SU-DHL-6 (cell line): Measurements from ENCODE around the gene ATXN1L.
"Not testable (repeated sequence)": the region's sequence is repeated elsewhere in the genome, so short reads cannot be mapped to it uniquely, and the experiment has no call there.

Experiments used
- H2AFZ ChIP-seq: fragments of 200-600 bp; sonication (generic); 2 replicates; pipeline ENCODE4 v1.6.1; 2014; ENCODE audit warnings: low read depth, mild to moderate bottlenecking, moderate library complexity, mixed read lengths, antibody characterized with exemption, low read length; ENCODE audit not compliant: severe bottlenecking
- H3F3A ChIP-seq: fragments of 200-600 bp; shearing (Covaris generic); 2 replicates; pipeline ENCODE4 v1.6.0; 2016; ENCODE audit warnings: antibody characterized with exemption, mild to moderate bottlenecking; ENCODE audit not compliant: insufficient read depth
- H3K27ac ChIP-seq: fragments of 200-600 bp; sonication (generic); 2 replicates; pipeline ENCODE4 v1.5.1; 2016; ENCODE audit warnings: low read depth, mild to moderate bottlenecking, low read length, moderate library complexity, mixed read lengths
- H3K27me3 ChIP-seq: fragments of 200-600 bp; sonication (generic), shearing (Covaris generic); 2 replicates; pipeline ENCODE4 v1.6.0; 2014; ENCODE audit warnings: mild to moderate bottlenecking, low read length
- H3K36me3 ChIP-seq: fragments of 200-600 bp; sonication (generic); 2 replicates; pipeline ENCODE4 v1.6.1; 2014; ENCODE audit warnings: mild to moderate bottlenecking, low read length, mixed read lengths
- H3K4me2 ChIP-seq: fragments of 300-600, 200-600 bp; shearing (Covaris generic), sonication (generic); 2 replicates; pipeline ENCODE4 v1.6.0; 2014; ENCODE audit warnings: low read length, low read depth, mild to moderate bottlenecking; ENCODE audit not compliant: poor library complexity, severe bottlenecking
- H3K4me3 ChIP-seq: fragments of 200-600 bp; sonication (generic); 2 replicates; pipeline ENCODE4 v1.5.1; 2014; ENCODE audit warnings: antibody characterized with exemption, low read length, mild to moderate bottlenecking, mixed read lengths; ENCODE audit not compliant: insufficient read depth, poor library complexity, severe bottlenecking
- H3K79me2 ChIP-seq: fragments of 200-600 bp; sonication (generic); 2 replicates; pipeline ENCODE4 v1.6.1; 2014; ENCODE audit warnings: mild to moderate bottlenecking, low read length, moderate library complexity; ENCODE audit not compliant: insufficient read depth
- H3K9ac ChIP-seq: fragments of 200-600 bp; sonication (generic); 2 replicates; pipeline ENCODE4 v1.7.0; 2014; ENCODE audit warnings: mild to moderate bottlenecking, low read length
- H3K9me2 ChIP-seq: fragments of 200-600 bp; sonication (generic); replicated peaks from 2 replicates; pipeline ENCODE4 v1.6.1; 2014; ENCODE audit warnings: low read length; ENCODE audit not compliant: insufficient read depth
- H3K9me3 ChIP-seq: fragments of 200-600 bp; sonication (generic); 2 replicates; pipeline ENCODE4 v1.6.1; 2014; ENCODE audit warnings: low read length, mixed read lengths; ENCODE audit not compliant: insufficient read depth
- H4K20me1 ChIP-seq: fragments of 200-600 bp; sonication (generic); 2 replicates; pipeline ENCODE4 v1.6.1; 2014; ENCODE audit warnings: low read depth, mild to moderate bottlenecking, antibody characterized with exemption, low read length, moderate library complexity, mixed read lengths
- EZH2phosphoT487 ChIP-seq: fragments of 200-600 bp; sonication (generic), shearing (Covaris generic); conservative IDR thresholded peaks from 2 replicates; pipeline ENCODE4 v1.6.1; 2018; ENCODE audit warnings: mild to moderate bottlenecking, antibody characterized with exemption, low read length, moderate library complexity, mixed read lengths
- TF ChIP-seq, protein P1 (sequence below): fragments of 200-600 bp; sonication (generic); IDR thresholded peaks from one replicate; pipeline ENCODE4 v1.5.1; 2017; ENCODE audit warnings: antibody characterized with exemption, mild to moderate bottlenecking, low read length, moderate library complexity; ENCODE audit not compliant: insufficient read depth, poor library complexity, severe bottlenecking

Gene ATXN1L

DNA sequence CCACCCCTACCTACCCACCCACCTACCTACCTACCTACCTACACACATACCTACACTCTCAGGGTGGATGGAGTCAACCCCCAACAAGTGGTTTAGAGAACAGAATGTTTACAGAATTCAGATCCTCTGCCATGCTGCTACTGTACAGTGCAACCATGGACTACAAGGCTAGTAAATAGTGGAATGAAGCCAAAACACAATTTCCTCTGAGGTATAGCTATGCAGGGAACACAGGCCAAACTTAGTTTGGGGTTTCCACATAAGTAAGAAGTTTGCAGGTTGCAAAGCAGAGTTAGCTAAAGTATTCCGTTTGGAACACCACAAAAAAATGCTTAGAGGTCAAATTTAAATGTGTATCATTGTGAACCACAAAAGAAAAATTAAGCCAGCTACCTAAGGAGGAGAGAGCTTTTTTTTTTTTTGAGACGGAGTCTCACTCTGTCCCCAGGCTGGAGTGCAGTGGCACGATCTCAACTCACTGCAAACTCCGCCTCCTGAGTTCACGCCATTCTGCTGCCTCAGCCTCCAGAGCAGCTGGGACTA, 34.4 kb upstream of the ATXN1L start:
- Histone ChIP-seq H3K9ac (no peak overlapping the region), H3K36me3 (no peaks in the 10 kb centered on the region), H3K9me3 (no peaks in the 10 kb centered on the region), H3K27me3 (no peaks in the 10 kb centered on the region), H3K4me3 (no peak overlapping the region), H3K4me2 (no peak overlapping the region), H4K20me1 (no peaks in the 10 kb centered on the region), H3K9me2 (no peaks in the 10 kb centered on the region), H3K79me2 (peaks cover 23% of the 10 kb centered on the region), H3K27ac (no peak overlapping the region), H3F3A (peaks cover 5% of the 10 kb centered on the region; the same call in 1 of the 2 replicates), H2AFZ (no peak overlapping the region)
- no peak for TF ChIP-seq EZH2phosphoT487
- TF ChIP-seq, protein P1, sequence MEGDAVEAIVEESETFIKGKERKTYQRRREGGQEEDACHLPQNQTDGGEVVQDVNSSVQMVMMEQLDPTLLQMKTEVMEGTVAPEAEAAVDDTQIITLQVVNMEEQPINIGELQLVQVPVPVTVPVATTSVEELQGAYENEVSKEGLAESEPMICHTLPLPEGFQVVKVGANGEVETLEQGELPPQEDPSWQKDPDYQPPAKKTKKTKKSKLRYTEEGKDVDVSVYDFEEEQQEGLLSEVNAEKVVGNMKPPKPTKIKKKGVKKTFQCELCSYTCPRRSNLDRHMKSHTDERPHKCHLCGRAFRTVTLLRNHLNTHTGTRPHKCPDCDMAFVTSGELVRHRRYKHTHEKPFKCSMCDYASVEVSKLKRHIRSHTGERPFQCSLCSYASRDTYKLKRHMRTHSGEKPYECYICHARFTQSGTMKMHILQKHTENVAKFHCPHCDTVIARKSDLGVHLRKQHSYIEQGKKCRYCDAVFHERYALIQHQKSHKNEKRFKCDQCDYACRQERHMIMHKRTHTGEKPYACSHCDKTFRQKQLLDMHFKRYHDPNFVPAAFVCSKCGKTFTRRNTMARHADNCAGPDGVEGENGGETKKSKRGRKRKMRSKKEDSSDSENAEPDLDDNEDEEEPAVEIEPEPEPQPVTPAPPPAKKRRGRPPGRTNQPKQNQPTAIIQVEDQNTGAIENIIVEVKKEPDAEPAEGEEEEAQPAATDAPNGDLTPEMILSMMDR: no peak

DNA sequence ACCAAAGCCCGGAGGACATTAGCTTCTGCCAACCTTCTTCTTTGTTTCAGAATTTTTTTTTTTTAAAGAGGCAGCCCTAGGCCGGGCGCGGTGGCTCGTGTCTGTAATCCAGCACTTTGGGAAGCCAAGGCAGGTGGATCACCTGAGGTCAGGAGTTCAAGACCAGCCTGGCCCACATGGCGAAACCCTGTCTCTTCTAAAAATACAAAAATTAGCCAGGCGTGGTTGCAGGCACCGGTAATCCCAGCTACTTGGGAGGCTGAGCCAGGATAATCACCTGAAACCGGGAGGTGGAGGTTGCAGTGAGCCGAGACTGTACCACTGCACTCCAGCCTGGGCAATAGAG, 28.6 kb upstream of the ATXN1L start:
- not testable (repeated sequence) for H3K36me3 ChIP-seq, H3K27me3 ChIP-seq, H3K79me2 ChIP-seq, H4K20me1 ChIP-seq, H3K4me2 ChIP-seq, H3K4me3 ChIP-seq, H3K9ac ChIP-seq, H3K27ac ChIP-seq, H3K9me3 ChIP-seq, H3K9me2 ChIP-seq, H3F3A ChIP-seq, H2AFZ ChIP-seq

DNA sequence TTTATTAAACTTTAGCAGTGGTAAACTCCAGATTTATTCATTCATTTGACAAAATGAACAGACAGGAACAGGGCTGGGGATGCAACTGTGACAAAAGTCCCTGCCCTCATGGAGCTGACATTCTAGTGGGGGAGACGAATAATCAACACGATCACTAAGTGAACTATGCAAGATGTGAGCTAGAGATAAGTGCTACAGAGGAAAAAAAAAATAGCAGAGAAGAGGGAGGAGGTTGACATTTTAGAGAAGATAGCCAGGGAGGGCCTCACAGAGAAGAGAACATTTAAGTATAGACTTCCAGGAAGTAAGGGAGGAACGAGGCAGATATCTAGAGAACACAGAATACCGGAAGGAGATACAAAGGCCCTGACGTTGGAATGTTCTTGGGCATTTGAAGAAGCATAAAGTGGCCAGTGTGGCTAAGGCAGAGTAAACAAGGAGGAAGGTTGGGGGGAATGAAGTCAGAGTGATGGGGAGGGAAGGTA, 19.2 kb upstream of the ATXN1L start:
- no peak for TF ChIP-seq EZH2phosphoT487
- TF ChIP-seq, protein P1: no peak
- H3F3A ChIP-seq: no peaks in the 10 kb centered on the region
- no peaks in the 10 kb centered on the region for H3K9me2 ChIP-seq
- H3K36me3 ChIP-seq: no peaks in the 10 kb centered on the region
- H2AFZ ChIP-seq: no peak overlapping the region
- no peak overlapping the region for H3K27ac ChIP-seq
- H3K4me3 ChIP-seq: no peak overlapping the region
- H3K9me3 ChIP-seq: no peaks in the 10 kb centered on the region
- no peaks in the 10 kb centered on the region for H3K27me3 ChIP-seq
- H3K79me2 ChIP-seq: no peaks in the 10 kb centered on the region
- H3K4me2 ChIP-seq: no peak overlapping the region
- no peak overlapping the region for H3K9ac ChIP-seq
- no peaks in the 10 kb centered on the region for H4K20me1 ChIP-seq

DNA sequence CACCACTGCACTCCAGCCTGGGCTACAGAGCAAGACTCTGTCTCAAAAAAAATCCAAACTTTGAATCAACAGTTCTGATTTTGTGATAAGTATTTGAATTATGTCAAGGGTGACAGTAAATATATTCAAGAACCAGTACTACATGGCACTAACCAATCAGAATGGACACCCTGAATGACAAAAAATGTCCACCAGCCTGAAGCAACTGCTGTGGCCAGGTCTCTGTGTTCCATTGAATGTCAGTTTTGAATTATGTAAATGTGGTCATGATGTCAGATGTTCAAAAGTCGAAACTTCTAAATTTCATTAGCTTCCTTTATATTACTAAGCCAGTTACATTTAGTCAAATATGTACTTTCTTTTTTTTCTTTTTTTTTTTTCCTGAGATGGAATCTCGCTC, 15.4 kb upstream of the ATXN1L start:
- Histone ChIP-seq H3K9me2 (no peaks in the 10 kb centered on the region), H2AFZ (no peak overlapping the region), H3K79me2 (no peaks in the 10 kb centered on the region), H3K9me3 (no peaks in the 10 kb centered on the region), H3K27me3 (no peaks in the 10 kb centered on the region), H4K20me1 (no peaks in the 10 kb centered on the region), H3K27ac (no peak overlapping the region), H3K36me3 (no peaks in the 10 kb centered on the region), H3F3A (no peaks in the 10 kb centered on the region), H3K9ac (no peak overlapping the region), H3K4me3 (no peak overlapping the region), H3K4me2 (no peak overlapping the region)
- TF ChIP-seq, protein P1: no peak
- TF ChIP-seq EZH2phosphoT487: no peak

DNA sequence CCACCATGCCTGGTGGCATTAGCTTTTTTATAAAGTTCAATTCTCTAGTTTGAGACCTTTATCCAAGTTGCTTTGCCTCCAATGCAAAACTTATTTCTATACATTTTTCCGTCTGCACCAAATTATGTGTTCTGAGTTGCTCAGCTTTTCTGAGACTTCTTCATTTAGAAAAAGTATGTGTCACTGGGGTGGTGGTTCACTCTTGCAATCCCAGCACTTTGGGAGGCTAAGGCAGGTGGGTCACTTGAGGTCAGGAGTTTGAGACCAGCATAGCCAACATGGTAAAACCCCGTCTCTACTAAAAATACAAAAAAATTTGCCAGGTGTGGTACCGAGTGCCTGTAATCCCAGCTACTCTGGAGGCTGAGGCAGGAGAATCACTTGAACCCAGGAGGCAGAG, 14.1 kb upstream of the ATXN1L start:
- not testable (repeated sequence) for H3K4me2 ChIP-seq, H3K27me3 ChIP-seq, H4K20me1 ChIP-seq, H3K27ac ChIP-seq, H3K4me3 ChIP-seq, H2AFZ ChIP-seq, H3K9me2 ChIP-seq, H3K36me3 ChIP-seq, H3K9me3 ChIP-seq, H3F3A ChIP-seq, H3K79me2 ChIP-seq, H3K9ac ChIP-seq

DNA sequence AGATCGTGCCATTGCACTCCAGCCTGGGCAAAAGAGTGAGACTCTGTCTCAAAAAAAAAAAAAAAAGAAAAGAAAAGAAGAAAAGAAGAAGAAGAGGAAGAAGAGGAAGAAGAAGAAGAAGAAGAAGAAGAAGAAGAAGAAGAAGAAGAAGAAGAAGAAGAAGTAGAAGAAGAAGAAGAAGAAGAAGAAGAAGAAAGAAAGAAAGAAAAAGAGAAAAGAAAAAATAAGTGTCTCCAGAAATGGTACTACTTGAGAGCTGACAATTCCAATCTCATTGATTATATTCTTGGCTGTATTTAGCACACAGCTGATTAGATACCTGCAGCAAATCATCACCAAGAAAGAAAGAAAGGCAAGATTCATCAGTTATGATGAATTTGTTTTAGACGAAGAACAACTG, 13.7 kb upstream of the ATXN1L start:
- not testable (repeated sequence) for H3K27me3 ChIP-seq, H3K9ac ChIP-seq, H3K79me2 ChIP-seq, H3K27ac ChIP-seq, H3K9me3 ChIP-seq, H3K4me2 ChIP-seq, H3K4me3 ChIP-seq, H3F3A ChIP-seq, H3K9me2 ChIP-seq, H4K20me1 ChIP-seq, H3K36me3 ChIP-seq, H2AFZ ChIP-seq
